Activated CD8-positive, alpha-beta memory T cell treated with anti-CD3 and anti-CD28 coated beads for 1 hour (primary cell): Measurements from ENCODE around the gene MEF2A.
"Not testable (repeated sequence)": the region's sequence is repeated elsewhere in the genome, so short reads cannot be mapped to it uniquely, and the experiment has no call there.

Source experiments
- DNase-seq, 2 donors: peaks; one replicate each; pipeline ENCODE4 v3.0.0-alpha.2; 2020; ENCODE audit warnings: low read depth in 1 of 2; ENCODE audit errors: extremely low read depth in 1 of 2

The MEF2A gene

DNA sequence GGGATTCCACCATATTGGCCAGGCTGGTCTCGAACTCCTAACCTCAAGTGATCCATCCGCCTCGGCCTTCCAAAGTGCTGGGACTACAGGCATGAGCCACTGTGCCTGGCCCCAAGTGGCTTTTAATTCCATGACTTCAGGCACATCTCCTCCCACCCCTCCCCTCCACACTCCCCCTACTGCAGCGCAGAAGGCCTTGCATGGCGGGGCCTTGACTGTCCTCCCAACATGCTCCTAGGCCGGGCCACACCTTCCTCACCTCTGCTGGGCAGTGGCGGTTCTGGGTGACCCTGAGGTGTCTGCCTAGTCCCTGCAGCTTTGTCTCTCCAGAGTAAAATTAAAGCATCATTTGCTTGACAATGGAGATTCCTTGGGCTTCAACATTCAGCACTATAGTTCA is 160.5 kb downstream of the MEF2A start:
- DNase-seq, result no peak

DNA sequence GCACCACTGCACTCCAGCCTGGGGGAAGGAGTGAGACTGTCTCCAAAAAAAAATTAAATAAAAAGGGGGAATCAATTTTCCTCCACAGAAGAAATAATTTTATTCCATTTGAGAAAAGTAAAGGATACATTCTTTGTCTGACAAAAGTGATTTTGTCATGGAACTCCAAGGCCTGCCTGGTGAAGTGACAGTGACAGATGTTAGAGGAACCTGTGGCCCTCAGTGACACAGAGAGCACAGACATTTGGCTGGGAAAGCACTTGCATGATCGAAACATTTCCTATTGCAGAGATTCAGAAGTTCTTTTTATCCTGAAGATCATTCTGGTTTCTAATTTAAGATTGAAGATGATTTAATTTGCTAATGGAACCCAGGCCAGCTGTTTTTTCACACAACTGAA is 161.5 kb downstream of the MEF2A start:
- DNase-seq, result no peak

DNA sequence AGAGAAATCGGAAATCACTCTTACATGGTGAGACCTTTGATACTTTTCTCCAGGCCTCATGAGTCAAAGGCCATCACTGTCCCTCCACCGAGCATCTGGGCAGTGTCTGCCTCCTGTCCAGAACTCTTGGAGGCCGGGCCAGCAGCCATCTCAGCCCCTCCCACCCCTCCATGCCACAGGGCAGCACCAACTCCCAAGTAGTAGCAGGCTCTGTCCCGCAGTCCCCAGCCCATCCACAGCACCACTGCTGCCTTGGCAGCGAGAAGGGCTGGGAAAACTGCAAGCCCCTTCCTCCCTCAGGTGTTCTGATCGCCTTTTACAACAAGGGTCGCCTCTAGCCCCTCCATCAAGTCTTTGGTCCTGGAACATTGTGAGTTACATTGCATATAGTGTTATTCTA is 161.9 kb downstream of the MEF2A start:
- DNase-seq, result no peak

DNA sequence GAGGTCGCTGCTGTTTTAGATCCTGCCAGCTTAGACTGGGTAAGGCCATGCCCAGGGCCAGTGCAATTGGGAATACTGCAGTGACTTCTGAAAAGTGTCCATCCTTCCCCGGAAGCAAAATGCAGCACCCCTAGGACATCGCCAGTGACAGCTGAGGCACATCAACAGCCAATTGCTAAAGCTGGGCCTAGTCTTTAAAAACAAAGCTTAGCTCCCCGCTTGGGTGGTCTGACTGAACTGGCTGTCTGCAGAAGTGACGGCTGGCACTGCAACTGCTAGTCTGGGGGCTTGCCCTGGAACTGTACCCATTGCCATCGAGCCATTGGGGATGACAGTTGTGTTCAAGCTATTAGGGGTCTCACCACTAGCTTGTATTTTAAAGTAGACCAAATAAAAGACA is 163.1 kb downstream of the MEF2A start:
- no peak for DNase-seq

DNA sequence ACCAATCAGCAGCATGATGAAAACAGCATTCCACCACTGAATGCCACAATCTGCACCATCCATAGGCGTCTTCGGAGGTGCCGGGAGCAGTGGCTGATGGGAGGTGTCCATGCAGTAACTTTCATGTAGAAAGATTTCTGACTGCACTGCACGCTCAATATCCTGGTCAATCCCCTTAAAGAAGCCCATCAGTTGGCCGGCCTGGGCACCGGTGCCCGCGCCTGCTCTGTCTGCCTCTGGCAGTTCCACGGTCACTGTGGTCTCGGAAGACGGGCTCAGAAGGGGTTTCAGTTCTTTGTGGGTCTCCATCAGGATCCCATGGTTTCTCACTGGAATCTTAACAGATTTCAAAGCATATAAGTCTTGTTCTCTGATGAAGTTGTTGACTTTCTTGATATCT is 163.5 kb downstream of the MEF2A start:
- no peak for DNase-seq

DNA sequence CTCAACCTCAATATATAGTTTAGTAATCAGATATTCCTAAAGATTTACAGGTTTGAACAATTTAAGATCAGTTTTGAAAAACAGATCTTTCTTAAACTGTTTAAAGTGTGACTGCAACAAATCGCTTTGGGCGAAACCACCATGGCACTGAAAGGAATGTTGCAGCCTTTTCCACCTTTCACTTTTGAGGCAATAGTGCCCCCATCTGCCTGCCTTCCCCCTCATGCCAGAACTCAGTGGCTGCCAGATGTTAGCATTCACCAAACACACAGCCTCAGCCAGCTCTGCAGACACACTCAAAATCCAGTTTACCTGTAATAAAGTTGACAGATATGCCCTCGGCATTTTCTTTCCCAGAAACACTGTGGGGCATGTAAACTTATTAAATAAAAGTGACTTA is 164.1 kb downstream of the MEF2A start:
- no peak for DNase-seq

DNA sequence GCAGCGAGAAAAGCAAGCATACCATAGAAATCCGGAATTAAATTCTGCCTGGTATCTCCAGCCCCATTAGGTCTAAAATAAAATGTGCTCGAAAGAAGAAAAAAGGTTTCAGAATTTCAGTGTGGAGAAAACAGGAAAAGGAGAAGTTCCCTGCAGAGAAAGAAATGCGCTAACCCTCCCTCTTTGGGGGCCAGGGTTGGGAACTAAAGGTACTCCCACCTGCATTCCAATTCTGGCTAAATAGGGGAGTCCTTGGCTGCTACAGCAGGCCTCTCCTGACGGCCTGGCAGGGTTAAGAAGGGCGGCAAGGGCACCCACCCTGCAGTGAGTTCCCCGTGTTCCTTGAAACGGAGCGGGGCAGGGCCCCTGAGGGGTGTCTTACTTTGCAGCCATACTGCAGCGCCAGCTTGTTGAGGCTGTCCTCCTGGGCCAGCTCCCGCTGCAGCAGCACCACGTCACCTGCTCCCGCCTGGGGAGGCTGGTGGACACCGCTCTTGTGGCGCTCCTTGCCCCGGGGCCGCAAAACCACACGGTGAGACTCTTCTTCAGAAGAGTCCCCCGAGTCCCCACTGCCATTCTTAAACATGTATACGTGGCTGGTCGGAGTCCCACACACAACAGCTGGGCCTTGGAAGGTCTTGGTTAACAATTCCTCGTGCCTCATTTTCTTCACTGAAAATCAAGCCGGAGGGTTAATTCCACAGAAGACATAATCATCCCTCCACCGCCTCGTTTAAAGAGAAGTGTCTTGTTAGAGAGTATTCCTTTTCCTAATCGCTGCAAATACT is 165.7 kb downstream of the MEF2A start:
- DNase-seq, result no peak

DNA sequence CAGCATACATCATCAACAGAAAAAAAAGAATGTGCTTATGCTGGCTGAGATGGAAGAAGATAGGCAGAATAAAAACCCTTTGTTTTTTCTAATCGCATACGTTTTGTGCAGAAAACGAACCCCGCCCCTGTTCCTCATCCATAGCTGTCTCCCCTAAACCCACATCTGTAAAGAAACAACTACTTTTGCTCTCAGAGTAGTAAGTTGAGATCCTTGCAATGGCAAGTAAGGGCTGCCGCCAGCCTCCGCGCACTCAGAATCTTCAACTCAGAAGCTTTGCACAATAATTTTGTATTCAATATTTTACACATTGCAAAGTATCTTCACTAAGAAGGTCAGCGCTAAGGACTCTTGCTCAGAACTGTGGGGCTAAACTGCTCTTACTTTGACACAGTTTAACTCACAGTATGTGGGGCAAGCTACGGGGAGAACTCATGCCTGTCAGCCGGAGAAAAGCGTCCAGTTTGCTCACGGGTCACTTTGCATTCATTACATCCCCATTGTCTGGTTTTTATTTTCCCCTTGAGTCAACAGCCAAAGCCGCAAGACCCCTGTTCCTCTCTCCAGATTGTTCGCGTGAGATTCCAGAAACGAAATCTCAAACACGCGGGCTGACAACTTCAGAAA is 166.5 kb downstream of the MEF2A start:
- DNase-seq, result no peak

DNA sequence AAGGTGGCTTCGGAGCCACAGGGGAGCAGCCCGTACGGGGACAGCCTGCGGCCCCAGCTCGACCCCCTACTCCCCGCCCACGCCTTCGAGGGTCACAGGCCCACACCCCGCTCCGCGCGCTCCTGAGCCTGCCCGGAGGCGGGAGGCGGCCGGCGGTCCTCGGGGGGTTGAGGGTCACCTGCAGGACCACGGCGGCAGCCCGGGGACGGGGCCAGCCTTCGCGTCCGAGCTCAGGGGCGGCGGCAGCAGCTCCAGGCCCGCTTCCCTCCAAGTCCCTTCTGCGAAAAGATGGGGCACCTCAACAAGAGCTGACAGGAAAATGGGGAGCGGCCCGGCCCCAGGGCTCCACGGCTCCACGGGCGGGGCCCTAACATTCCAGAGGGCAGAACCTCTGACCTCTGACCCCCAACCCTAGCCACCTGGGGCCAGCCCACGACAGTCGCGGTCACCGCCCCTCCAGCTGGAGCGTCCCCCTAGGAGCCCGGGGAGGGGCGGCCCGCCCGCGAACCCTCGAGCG is 167.0 kb downstream of the MEF2A start:
- DNase-seq, result no peak

DNA sequence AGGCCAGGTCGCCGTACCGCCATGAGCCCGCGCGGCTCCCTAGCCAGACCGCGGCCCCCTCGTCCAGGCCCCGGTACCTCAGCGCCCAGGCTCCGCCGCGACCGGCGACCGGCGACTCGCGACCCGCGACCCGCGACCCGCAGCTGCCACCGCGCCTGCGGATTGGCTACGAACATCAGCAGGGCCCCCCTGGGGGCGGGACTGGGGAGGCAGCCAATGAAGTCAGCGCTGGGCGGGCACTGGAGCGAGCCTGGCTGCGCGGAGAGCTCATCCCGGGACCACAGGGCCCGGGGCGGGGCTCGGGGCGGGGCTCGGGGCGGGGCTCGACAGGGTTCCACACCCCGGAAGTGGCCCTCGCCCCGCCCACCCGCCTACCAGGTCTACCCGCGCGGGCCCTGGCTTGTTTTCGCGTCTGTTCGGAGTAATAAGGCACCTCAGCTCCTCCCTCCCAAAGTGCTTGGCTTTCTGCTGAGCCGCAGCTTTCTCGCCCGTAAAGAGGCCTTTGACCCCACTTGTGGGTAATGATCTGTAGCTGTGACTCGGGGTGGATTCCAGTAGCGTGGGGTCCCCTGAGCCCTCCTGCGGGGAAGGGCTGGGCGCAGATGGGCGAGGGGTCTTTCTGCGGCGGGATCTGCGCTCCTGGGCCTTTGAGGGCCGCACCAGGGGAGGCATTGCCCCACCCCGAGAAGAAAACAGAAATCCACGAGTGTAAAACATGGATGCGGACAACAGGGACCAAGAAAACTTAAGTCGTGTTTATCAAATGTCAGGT is 167.7 kb downstream of the MEF2A start, which contains the start of gene LYSMD4:
Gene LYSMD4, minus strand, starts transcription at position 170 of the 772 bp plus-strand sequence. CDS start 1,438 bp downstream, outside the sequence.
- DNase-seq, result peak; percentile 93 to 100

DNA sequence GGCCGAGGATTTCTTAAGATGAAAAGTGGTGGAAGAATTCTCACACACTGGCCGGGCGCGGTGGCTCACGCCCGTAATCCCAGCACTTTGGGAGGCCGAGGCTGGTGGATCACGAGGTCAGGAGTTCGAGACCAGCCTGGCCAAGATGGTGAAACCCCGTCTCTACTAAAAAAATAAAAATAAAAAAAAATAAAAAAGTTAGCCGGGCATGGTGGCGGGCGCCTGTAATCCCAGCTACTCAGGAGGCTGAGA is 168.2 kb downstream of the MEF2A start:
- DNase-seq, result not testable (repeated sequence)

DNA sequence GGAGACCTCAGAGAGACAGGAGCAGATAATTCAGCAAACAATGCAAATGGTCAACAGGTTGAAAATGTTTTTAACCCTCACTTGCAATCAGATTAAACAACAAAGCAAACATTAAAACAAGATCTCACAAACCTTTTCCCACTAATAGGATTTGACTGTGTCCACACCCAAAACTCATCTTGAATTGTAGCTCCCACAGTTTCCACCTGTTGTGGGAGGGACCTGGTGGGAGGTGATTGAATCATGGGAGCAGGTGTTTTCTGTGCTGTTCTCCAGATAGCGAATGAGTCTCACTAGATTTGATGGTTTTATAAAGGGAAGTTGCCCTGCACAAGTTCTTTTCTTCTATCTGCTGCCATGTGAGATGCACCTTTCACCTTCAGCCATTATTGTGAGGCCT is 168.8 kb downstream of the MEF2A start:
- no peak for DNase-seq

DNA sequence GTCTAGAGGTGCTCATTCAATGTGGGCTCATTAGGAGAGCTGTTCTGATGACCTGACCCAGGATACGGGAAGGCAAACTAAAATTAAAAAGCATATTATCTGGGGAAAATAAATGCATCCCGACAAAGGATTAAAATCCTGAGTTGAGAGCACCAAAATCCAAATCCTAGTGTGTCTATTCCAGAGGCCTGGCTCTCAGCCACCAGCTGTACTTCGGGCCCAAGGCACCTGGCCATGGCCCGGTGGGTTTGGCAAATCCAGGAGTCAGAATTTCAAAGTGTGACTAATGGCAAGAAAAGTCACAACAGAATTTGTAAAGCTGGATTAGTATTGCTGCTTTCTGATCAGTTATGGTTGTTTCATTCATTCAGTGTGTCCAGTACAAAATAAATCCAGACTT is 170.1 kb downstream of the MEF2A start:
- no peak for DNase-seq

DNA sequence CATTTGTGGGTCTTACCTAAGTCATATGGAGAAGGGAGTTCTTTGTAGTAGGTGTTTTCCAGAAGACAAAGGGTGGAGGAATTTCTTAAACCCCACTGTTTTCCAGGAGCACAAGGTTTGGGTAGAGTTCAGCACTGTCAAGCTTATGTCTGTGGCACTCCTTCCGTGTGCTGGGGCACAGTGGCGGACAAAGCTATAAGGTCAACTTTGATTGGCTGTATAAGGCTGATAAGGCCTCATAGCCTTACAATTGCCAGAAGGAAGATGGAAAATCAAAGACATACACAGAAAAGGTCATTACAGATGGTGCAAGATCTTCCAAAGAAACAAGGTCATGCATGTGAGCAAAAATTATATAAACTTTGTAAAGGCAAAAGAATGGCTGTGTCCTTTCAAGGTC is 170.9 kb downstream of the MEF2A start:
- no peak for DNase-seq

DNA sequence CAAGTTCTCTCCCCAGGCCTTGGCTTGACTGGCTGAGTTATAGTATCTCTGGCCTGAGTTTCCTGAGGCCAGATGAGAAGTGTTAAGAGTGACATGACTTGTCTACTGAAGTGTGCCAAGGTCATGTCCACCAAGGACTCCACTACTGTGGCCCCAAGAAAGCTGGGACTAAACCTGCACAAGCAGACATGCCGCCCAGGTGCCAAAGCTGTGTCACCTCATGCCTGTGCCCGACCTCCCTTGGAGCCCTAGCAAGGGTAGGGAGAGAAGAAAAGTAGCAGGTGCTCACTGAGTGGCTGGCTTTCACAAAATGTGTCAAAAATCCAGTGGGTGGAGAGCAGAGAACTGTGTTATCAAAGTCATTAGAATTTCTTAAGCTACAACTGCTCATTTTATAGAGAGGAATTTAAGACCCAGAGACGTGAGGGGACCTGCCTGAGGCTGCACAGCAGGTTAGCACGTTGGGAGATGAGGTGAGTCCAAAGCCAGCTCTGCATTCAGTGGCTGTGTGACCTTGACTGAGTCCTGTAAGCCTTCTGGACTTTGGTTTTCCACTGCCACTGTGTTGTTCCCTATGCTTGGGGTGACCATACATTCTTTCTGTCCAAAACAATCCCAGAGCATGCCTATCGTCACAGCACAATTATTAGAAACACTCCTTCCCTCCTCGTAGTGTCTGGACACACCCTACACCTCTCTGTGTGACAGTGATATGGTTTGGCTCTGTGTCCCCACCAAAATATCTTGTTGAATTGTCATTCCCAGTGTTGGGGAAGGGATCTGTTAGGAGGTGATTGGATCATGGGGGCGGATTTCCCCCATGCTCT is 172.4 kb downstream of the MEF2A start:
- DNase-seq, result no peak

DNA sequence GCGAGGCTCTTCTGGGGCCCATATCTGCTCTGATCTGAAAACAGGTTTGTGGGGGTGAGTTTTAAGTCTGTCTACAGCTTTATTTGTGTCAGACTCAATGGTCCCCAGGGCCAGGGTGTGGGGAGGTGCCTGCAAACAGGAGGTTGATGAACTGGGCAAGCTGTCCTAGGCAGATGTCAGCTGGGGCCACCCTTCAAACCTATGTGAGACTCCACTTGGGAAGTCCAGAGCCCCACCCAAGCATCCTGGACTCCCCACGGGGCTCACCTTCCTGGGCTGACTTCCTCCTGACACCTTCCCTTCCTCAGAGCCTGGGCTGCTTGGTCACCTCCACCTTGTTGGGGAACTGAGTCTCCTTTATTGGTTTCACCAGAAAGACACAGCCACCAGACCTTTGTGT is 176.1 kb downstream of the MEF2A start:
- no peak for DNase-seq

DNA sequence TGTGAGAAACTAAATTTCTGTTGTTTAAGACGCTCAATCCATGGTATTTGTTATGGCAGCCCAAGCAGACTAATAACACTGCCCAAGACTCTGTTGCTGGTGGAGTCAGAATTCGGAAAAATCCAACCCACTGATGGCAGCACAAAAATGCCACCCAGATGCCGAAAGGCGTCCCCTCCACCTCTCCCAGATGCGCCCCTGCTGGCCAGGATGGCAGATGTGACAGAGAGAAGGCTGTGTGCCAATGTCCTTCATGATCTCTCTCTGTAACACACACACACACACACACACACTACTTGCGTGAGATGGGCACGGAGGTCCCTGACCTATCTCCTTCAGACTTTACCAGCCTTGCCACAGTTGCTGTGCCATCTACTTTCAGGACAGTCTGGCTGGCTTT is 178.4 kb downstream of the MEF2A start:
- no peak for DNase-seq

DNA sequence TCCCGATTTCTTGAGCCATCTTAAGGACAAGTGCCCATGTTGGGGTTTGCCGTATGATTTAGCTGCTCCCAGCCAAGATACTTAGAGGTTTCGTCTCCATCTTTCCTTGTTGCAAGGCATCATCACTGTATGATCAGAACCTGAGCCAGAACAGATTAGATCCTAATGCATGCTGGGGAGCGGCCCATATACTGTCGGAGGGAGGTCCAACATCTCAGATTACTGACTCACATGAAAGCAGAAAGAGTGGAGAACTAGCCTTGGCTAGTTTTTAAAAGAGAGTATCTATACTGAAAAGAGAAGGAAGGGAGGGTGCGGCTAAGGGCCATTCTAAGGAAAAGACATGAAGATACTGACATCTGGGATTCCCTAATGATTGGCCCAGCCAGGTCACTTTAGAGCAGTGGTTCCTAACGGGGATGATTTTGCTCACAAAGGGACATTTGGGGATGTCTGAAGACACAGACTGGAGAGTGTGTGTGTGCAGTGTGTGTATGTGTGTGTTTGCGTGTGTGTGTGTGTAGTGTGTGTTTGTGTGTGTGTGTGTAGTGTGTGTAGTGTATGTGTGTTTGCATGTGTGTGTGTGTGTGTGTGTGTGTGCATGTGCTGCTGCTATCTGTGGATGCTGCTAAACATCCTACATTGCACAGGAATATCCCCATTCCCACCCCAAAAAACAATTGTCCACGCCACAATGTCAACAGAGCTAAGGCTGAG is 179.7 kb downstream of the MEF2A start:
- DNase-seq, result no peak

DNA sequence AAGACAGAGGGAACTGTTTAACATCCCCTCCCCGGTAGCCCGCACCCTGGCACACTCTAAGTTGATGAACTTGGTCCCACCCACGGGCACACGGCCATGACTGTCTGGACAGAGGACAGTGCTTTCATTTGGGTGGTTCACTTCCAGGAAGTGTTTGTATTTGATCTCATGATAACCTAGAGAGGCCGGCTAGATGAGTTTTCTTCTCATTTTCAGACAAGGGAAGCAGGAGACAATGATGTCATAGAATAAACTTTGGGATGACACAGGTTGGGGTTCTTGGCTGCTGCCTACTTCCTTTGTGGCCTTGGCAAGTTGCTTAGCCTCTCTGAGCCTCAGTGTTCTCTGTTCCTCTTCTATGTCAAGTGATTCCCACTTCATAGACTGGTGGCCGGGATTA is 183.6 kb downstream of the MEF2A start:
- DNase-seq, result no peak

DNA sequence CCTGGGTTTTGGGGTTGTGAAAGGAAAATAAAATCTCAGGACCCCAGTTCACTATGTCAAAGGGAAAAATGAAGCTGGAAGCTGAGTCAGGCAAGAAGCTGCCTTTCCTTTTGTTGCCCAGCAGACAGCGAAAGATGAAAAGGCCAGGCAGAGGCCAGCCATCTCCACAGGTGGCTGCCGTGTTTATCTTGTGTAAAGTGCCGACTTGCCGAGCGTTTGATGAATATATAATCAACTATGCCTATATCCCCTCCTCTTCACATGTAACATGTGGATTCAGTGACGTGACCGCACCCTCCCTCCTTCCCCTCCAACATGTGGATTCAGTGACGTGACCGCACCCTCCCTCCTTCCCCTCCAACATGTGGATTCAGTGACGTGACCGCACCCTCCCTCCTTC is 184.5 kb downstream of the MEF2A start:
- DNase-seq, result not testable (repeated sequence)
